Suppressor macrophage treated with lipopolysaccharide for 4 hours (primary cell): Measurements from ENCODE around the gene IGFBP6.

Source experiments
- DNase-seq: peaks from one replicate; pipeline ENCODE4 v3.0.0-alpha.2; 2020

IGFBP6 gene

GRCh38 chr12:53097564-53098353 is at the start of gene IGFBP6:
Gene IGFBP6 (plus strand): TSS chr12:53097667. CDS start chr12:53097718, 51 bp downstream.
- peak; percentile 40 for DNase-seq

- DNase-seq = no peak
Measured at GRCh38 chr12:53048033-53048779, 49.3 kb upstream of the IGFBP6 start.

GRCh38 chr12:53048780-53049401 is 48.6 kb upstream of the IGFBP6 start:
- DNase-seq = no peak

GRCh38 chr12:53049571-53050318 is 47.7 kb upstream of the IGFBP6 start, which contains the start of gene TNS2:
Gene TNS2 (plus strand): TSS chr12:53050065. CDS start chr12:53050186, 121 bp downstream.
- no peak for DNase-seq

GRCh38 chr12:53050426-53051057 is 46.9 kb upstream of the IGFBP6 start:
- no peak for DNase-seq

GRCh38 chr12:53051058-53051880 is 46.2 kb upstream of the IGFBP6 start:
- DNase-seq = peak; percentile 66

- DNase-seq = no peak
Measured at GRCh38 chr12:53051881-53052412, 45.5 kb upstream of the IGFBP6 start.

GRCh38 chr12:53052419-53053217 is 44.8 kb upstream of the IGFBP6 start:
- no peak for DNase-seq

- peak; percentile 50 for DNase-seq
Measured at GRCh38 chr12:53053218-53054111, 44.0 kb upstream of the IGFBP6 start.

- DNase-seq = peak; percentile 92
Measured at GRCh38 chr12:53054112-53054878, 43.2 kb upstream of the IGFBP6 start.

GRCh38 chr12:53055471-53056266 is 41.8 kb upstream of the IGFBP6 start:
- no peak for DNase-seq

- DNase-seq = no peak
Measured at GRCh38 chr12:53056296-53056695, 41.2 kb upstream of the IGFBP6 start.

GRCh38 chr12:53056901-53057300 is 40.6 kb upstream of the IGFBP6 start:
- no peak for DNase-seq

- no peak for DNase-seq
Measured at GRCh38 chr12:53057816-53058500, 39.5 kb upstream of the IGFBP6 start.

- DNase-seq = no peak
Measured at GRCh38 chr12:53058674-53059433, 38.6 kb upstream of the IGFBP6 start.

- DNase-seq = no peak
Measured at GRCh38 chr12:53059434-53060063, 37.9 kb upstream of the IGFBP6 start.
